C4-2B (cell line): Measurements from ENCODE around the gene OTUD1.

Experiments used
- CTCF ChIP-seq: fragments of 450-650 bp; conservative IDR thresholded peaks from 2 replicates; pipeline ENCODE4 v1.5.1; 2017; ENCODE audit warnings: mild to moderate bottlenecking
- ZFX ChIP-seq: fragments of 450-650 bp; IDR thresholded peaks from 2 replicates; pipeline ENCODE4 v1.6.1; 2017

GRCh38 chr10:23437963-23438546, 820 bp upstream of the OTUD1 start:
- TF ChIP-seq CTCF (no peak), ZFX (no peak)
